ENCODE measurements around the gene GCHFR.

GRCh38 chr15:40775740-40776536 lies 12.1 kb downstream of the GCHFR start:
- TF ChIP-seq POLR2A (IDR thresholded peaks at IDR 0.05; ENCODE audit: low read depth, low read length) (no peak), RFX5 (IDR thresholded peaks at IDR 0.05; ENCODE audit: low read depth, low read length) (no peak), ELK1 (IDR thresholded peaks at IDR 0.05; ENCODE audit: borderline replicate concordance, low read depth, low read length) (no peak), MAFK (IDR thresholded peaks at IDR 0.05; ENCODE audit: low read depth, low read length) (no peak)
- TF ChIP-seq, protein P1, sequence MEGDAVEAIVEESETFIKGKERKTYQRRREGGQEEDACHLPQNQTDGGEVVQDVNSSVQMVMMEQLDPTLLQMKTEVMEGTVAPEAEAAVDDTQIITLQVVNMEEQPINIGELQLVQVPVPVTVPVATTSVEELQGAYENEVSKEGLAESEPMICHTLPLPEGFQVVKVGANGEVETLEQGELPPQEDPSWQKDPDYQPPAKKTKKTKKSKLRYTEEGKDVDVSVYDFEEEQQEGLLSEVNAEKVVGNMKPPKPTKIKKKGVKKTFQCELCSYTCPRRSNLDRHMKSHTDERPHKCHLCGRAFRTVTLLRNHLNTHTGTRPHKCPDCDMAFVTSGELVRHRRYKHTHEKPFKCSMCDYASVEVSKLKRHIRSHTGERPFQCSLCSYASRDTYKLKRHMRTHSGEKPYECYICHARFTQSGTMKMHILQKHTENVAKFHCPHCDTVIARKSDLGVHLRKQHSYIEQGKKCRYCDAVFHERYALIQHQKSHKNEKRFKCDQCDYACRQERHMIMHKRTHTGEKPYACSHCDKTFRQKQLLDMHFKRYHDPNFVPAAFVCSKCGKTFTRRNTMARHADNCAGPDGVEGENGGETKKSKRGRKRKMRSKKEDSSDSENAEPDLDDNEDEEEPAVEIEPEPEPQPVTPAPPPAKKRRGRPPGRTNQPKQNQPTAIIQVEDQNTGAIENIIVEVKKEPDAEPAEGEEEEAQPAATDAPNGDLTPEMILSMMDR (conservative IDR thresholded peaks at IDR 0.05; ENCODE audit: low read depth, low read length): no peak

Data from IMR-90 (cell line).